Neuronal stem cell (in vitro differentiated cells): ENCODE results near the gene DTX3L.

ENCODE experiments used
- DNase-seq: peaks from one replicate; pipeline ENCODE4 v3.0.0-alpha.2; 2013; ENCODE audit warnings: low spot score
- H2AFZ ChIP-seq: one replicate; pipeline ENCODE4 v1.6.1; 2013; ENCODE audit warnings: mild to moderate bottlenecking, low read length, inconsistent platforms
- H2AK5ac ChIP-seq: 2 replicates; pipeline ENCODE4 v1.6.1; 2013; ENCODE audit warnings: low read depth, mild to moderate bottlenecking, inconsistent platforms, low read length, moderate library complexity, mixed read lengths
- H2BK120ac ChIP-seq: 2 replicates; pipeline ENCODE4 v1.6.1; 2013; ENCODE audit warnings: low read depth, mild to moderate bottlenecking, inconsistent platforms, low read length, moderate library complexity, mixed read lengths
- H2BK12ac ChIP-seq: one replicate; pipeline ENCODE4 v1.6.1; 2013; ENCODE audit warnings: low read length, inconsistent platforms
- H2BK15ac ChIP-seq: 2 replicates; pipeline ENCODE4 v1.6.1; 2013; ENCODE audit warnings: mild to moderate bottlenecking, low read length, inconsistent platforms, mixed read lengths
- H2BK5ac ChIP-seq: one replicate; pipeline ENCODE4 v1.6.1; 2013; ENCODE audit warnings: inconsistent platforms, mild to moderate bottlenecking, low read length, moderate library complexity
- H3K14ac ChIP-seq: one replicate; pipeline ENCODE4 v1.6.1; 2013; ENCODE audit warnings: low read length, inconsistent platforms
- H3K18ac ChIP-seq: 2 replicates; pipeline ENCODE4 v1.6.1; 2013; ENCODE audit warnings: low read length, inconsistent platforms
- H3K23ac ChIP-seq: 2 replicates; pipeline ENCODE4 v1.6.1; 2013; ENCODE audit warnings: low read depth, mild to moderate bottlenecking, mixed read lengths, low read length, inconsistent platforms; ENCODE audit not compliant: poor library complexity
- H3K27ac ChIP-seq: replicated peaks from 3 replicates; pipeline ENCODE4 v1.5.1; 2013; ENCODE audit warnings: low read length, inconsistent platforms
- H3K27me3 ChIP-seq, 3 experiments: 2 replicates each; pipeline ENCODE4 v1.6.1; 2013; ENCODE audit warnings: low read length in 3 of 3, mild to moderate bottlenecking in 2 of 3, inconsistent platforms in 1 of 3, low read depth in 1 of 3, mixed read lengths in 1 of 3, moderate library complexity in 1 of 3; ENCODE audit not compliant: control insufficient read depth in 3 of 3, insufficient read depth in 3 of 3
- H3K36me3 ChIP-seq, 2 donors: replicated peaks in 1 of 2; 2 replicates each; pipeline ENCODE4 v1.6.1; 2013; ENCODE audit warnings: low read length in 2 of 2; ENCODE audit not compliant: control insufficient read depth in 2 of 2, insufficient read depth in 2 of 2
- H3K4ac ChIP-seq: 2 replicates; pipeline ENCODE4 v1.6.1; 2013; ENCODE audit warnings: inconsistent platforms, mild to moderate bottlenecking, low read length, moderate library complexity
- H3K4me1 ChIP-seq, 2 donors: 1 replicate in 1 of 2; 2 replicates in 1 of 2; pipeline ENCODE4 v1.6.1; 2013; ENCODE audit warnings: low read length in 2 of 2, low read depth in 1 of 2; ENCODE audit not compliant: control insufficient read depth in 2 of 2, insufficient read depth in 1 of 2
- H3K4me2 ChIP-seq: one replicate; pipeline ENCODE4 v1.6.1; 2013; ENCODE audit warnings: mild to moderate bottlenecking, low read length, inconsistent platforms; ENCODE audit not compliant: insufficient read depth, poor library complexity, severe bottlenecking
- H3K4me3 ChIP-seq, 2 donors: 2 replicates each; pipeline ENCODE4 v1.5.1; 2013; ENCODE audit warnings: low read length in 2 of 2, mild to moderate bottlenecking in 2 of 2, inconsistent platforms in 1 of 2, moderate library complexity in 1 of 2
- H3K79me1 ChIP-seq: one replicate; pipeline ENCODE4 v1.6.1; 2013; ENCODE audit warnings: low read depth, mild to moderate bottlenecking, inconsistent platforms, low read length, moderate library complexity
- H3K9ac ChIP-seq: one replicate; pipeline ENCODE4 v1.6.1; 2013; ENCODE audit warnings: mild to moderate bottlenecking, low read depth, low read length, inconsistent platforms; ENCODE audit not compliant: poor library complexity
- H3K9me3 ChIP-seq, 2 donors: replicated peaks in 1 of 2; 2 replicates each; pipeline versions ENCODE3 to v1.6.1; 2013; ENCODE audit warnings: low read length in 2 of 2, mild to moderate bottlenecking in 2 of 2, inconsistent platforms in 1 of 2, low read depth in 1 of 2, mixed read lengths in 1 of 2, moderate library complexity in 1 of 2; ENCODE audit not compliant: control insufficient read depth in 2 of 2, insufficient read depth in 1 of 2
- H4K8ac ChIP-seq: one replicate; pipeline ENCODE4 v1.6.1; 2013; ENCODE audit warnings: low read depth, mild to moderate bottlenecking, inconsistent platforms, low read length, moderate library complexity
- H4K91ac ChIP-seq: one replicate; pipeline ENCODE4 v1.6.1; 2013; ENCODE audit warnings: low read length, low read depth, mild to moderate bottlenecking, inconsistent platforms; ENCODE audit not compliant: poor library complexity
- WGBS, 2 donors: extraction: QIAGEN DNeasy Blood & Tissue Kit; methylation state at CpG; one replicate each; pipeline ENCODE4 v1.1.7; 2013; ENCODE audit warnings: missing lambda C conversion rate in 2 of 2, mixed read lengths in 1 of 2; ENCODE audit not compliant: insufficient read length in 2 of 2, insufficient replicate concordance in 1 of 2; ENCODE audit errors: extremely low coverage in 2 of 2; 5-methylcytosine and 5-hydroxymethylcytosine counted together

Gene DTX3L

DNA sequence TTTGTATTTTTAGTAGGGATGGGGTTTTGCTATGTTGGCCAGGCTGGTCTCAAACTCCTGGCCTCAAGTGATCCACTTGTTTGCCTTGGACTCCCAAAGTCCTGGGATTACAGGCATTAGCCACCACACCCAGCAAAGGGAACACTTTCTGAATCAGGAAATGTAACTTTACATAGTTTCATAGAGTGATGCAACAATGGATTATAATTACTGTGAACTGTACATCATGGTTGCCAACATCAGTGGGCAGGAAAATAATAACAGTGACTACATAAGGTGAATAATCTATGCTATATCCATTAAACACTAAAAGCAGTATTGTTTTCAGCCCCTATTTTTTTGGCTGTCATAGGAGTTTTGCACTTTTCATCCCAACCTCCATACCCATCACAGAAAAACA, 44.4 kb upstream of the DTX3L start:
- H3K9me3 ChIP-seq = no peaks in the 10 kb centered on the region
- H3K27ac ChIP-seq = no peak overlapping the region
- no peak for DNase-seq
- H3K4me1 ChIP-seq = no peaks in the 10 kb centered on the region
- no peak overlapping the region for H4K91ac ChIP-seq
- H3K4ac ChIP-seq = no peak overlapping the region
- H2BK12ac ChIP-seq = no peak overlapping the region
- peaks cover 0 to 6% (median 0%) of the 10 kb centered on the region in 3 experiments for H3K27me3 ChIP-seq
- H3K79me1 ChIP-seq = no peaks in the 10 kb centered on the region
- no peak overlapping the region for H3K9ac ChIP-seq
- no peak overlapping the region for H4K8ac ChIP-seq
- no peak overlapping the region for H3K18ac ChIP-seq
- H3K4me2 ChIP-seq = no peak overlapping the region
- no peak overlapping the region for H2BK120ac ChIP-seq
- H2AFZ ChIP-seq = no peak overlapping the region
- no peak overlapping the region for H2BK5ac ChIP-seq
- H2AK5ac ChIP-seq = no peak overlapping the region
- no peaks in the 10 kb centered on the region for H3K36me3 ChIP-seq
- H3K23ac ChIP-seq = no peak overlapping the region
- no peak overlapping the region for H2BK15ac ChIP-seq
- no peak overlapping the region for H3K14ac ChIP-seq
- H3K4me3 ChIP-seq = no peak overlapping the region

GRCh38 chr3:122520861-122521260, 43.3 kb upstream of the DTX3L start:
- H3K9me3 ChIP-seq = no peaks in the 10 kb centered on the region
- peaks cover 0 to 6% (median 0%) of the 10 kb centered on the region in 3 experiments for H3K27me3 ChIP-seq
- H3K4me2 ChIP-seq = no peak overlapping the region
- no peak overlapping the region for H2BK12ac ChIP-seq
- no peaks in the 10 kb centered on the region for H3K79me1 ChIP-seq
- DNase-seq = no peak
- H3K18ac ChIP-seq = no peak overlapping the region
- no peak overlapping the region for H3K4me3 ChIP-seq
- H3K9ac ChIP-seq = no peak overlapping the region
- H2BK120ac ChIP-seq = no peak overlapping the region
- H3K23ac ChIP-seq = no peak overlapping the region
- no peak overlapping the region for H2BK15ac ChIP-seq
- H2AK5ac ChIP-seq = no peak overlapping the region
- H2AFZ ChIP-seq = no peak overlapping the region
- H4K91ac ChIP-seq = no peak overlapping the region
- H2BK5ac ChIP-seq = no peak overlapping the region
- no peak overlapping the region for H3K27ac ChIP-seq
- H4K8ac ChIP-seq = no peak overlapping the region
- no peak overlapping the region for H3K4ac ChIP-seq
- WGBS, 2 donors = no CpG with 5 or more reads among the region's 4 CpGs
- no peaks in the 10 kb centered on the region for H3K4me1 ChIP-seq
- no peaks in the 10 kb centered on the region for H3K36me3 ChIP-seq
- H3K14ac ChIP-seq = no peak overlapping the region

GRCh38 chr3:122523317-122523716, 40.8 kb upstream of the DTX3L start:
- H2BK5ac ChIP-seq = no peak overlapping the region
- H4K91ac ChIP-seq = no peak overlapping the region
- H3K18ac ChIP-seq = no peak overlapping the region
- no peak overlapping the region for H3K23ac ChIP-seq
- no peak overlapping the region for H2AK5ac ChIP-seq
- no peak overlapping the region for H2BK15ac ChIP-seq
- H2BK120ac ChIP-seq = no peak overlapping the region
- H3K14ac ChIP-seq = no peak overlapping the region
- no peak overlapping the region for H2BK12ac ChIP-seq
- H3K27me3 ChIP-seq = peaks cover 0 to 5% (median 0%) of the 10 kb centered on the region in 3 experiments
- no peak for DNase-seq
- H3K4me1 ChIP-seq = no peaks in the 10 kb centered on the region
- H3K4me3 ChIP-seq = no peak overlapping the region
- H3K27ac ChIP-seq = no peak overlapping the region
- no peak overlapping the region for H3K4me2 ChIP-seq
- no peak overlapping the region for H3K4ac ChIP-seq
- H2AFZ ChIP-seq = no peak overlapping the region
- no peaks in the 10 kb centered on the region for H3K79me1 ChIP-seq
- H3K9me3 ChIP-seq = no peaks in the 10 kb centered on the region
- H3K36me3 ChIP-seq = peaks cover 0 to 3% of the 10 kb centered on the region in 2 donors
- no peak overlapping the region for H4K8ac ChIP-seq
- H3K9ac ChIP-seq = no peak overlapping the region
- WGBS, 2 donors = no CpG with 5 or more reads among the region's 11 CpGs

GRCh38 chr3:122530164-122530563, 34.0 kb upstream of the DTX3L start:
- Histone ChIP-seq H2BK5ac (no peak overlapping the region), H3K4me3 (no peak overlapping the region), H2AFZ (no peak overlapping the region), H3K4me2 (no peak overlapping the region), H4K91ac (no peak overlapping the region), H3K9ac (no peak overlapping the region), H4K8ac (no peak overlapping the region), H3K23ac (no peak overlapping the region), H3K27ac (no peak overlapping the region), H3K14ac (no peak overlapping the region), H2AK5ac (no peak overlapping the region), H2BK12ac (no peak overlapping the region), H3K36me3 (peaks cover 0 to 39% of the 10 kb centered on the region in 2 donors), H3K4me1 (no peaks in the 10 kb centered on the region), H3K27me3 (no peaks in the 10 kb centered on the region), H3K9me3 (peaks cover 0 to 2% of the 10 kb centered on the region in 2 donors), H3K79me1 (no peaks in the 10 kb centered on the region), H3K4ac (no peak overlapping the region), H2BK120ac (no peak overlapping the region), H2BK15ac (no peak overlapping the region), H3K18ac (no peak overlapping the region)
- no CpG with 5 or more reads among the region's 2 CpGs for WGBS, 2 donors
- no peak for DNase-seq
